Erythroblast (primary cell): ENCODE measurements around the gene CFAP210.

Source experiments
- GATA1 ChIP-seq: IDR thresholded peaks from 2 replicates; pipeline ENCODE4 v1.6.1; 2011; ENCODE audit warnings: low read depth, mild to moderate bottlenecking, control low read depth, low read length, moderate library complexity
- POLR2A ChIP-seq: IDR thresholded peaks from 2 replicates; pipeline ENCODE4 v1.6.1; 2011; ENCODE audit warnings: mild to moderate bottlenecking, low read length

DNA sequence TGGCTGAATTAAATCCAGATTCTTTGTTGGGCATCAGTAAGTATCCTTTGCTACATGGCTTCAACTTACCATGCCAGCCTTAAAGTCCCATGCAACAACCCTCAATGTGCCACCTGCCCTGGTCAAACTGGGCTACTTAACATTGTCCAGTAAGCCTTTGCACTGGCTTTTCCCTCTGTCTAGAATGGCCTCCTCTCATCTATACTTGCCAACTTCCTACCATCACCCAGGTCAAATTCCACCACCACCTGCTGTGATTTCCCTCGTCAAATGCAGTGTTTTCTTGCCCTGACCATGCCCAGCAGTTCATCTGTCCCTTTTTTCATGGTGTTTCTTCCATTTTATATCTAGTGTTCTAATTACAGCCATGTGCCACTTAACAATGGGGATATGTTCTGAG lies 45.1 kb upstream of the CFAP210 start:
- no peak for TF ChIP-seq POLR2A
- no peak for TF ChIP-seq GATA1
